GM12878 (cell line): ENCODE data around the gene MKNK1. TPM values are rescaled to one million over a fixed set of nuclear protein-coding genes. Genes with fewer than 3 reads are reported as not detected.

ENCODE experiments used
- ATAC-seq: fragments of 200-7000 bp; cut with Tn5 transposase; 3 replicates; pipeline ENCODE4 v1.9.1; 2020; ENCODE audit warnings: mild to moderate bottlenecking, moderate library complexity
- BruUV-seq: library from RNA; stranded (reverse); fragments of 400-500 nt; replicated peaks from 2 replicates; lab custom pipeline; 2021; lab: Mats Ljungman, UMichigan
- CTCF ChIA-PET: fragments of 300-600 bp; sonication (Branson Sonifier 250); formaldehyde crosslinking; extraction: SDS; loops from one replicate; lab custom pipeline; 2021; ENCODE audit warnings: inconsistent platforms; lab: Yijun Ruan, JAX
- POLR2A ChIA-PET: fragments of 350-600 bp; formaldehyde crosslinking; extraction: SDS; loops from one replicate; lab custom pipeline; 2021; ENCODE audit warnings: inconsistent platforms; lab: Charles Lee
- RAD21 ChIA-PET: fragments of 300-600 bp; sonication (Branson Sonifier 250); formaldehyde crosslinking; loops from one replicate; lab custom pipeline; 2023; ENCODE audit warnings: antibody characterized with exemption; ENCODE audit not compliant: unreplicated experiment; lab: Charles Lee
- SMC1A ChIA-PET: fragments of 300-600 bp; sonication (Branson Sonifier 250); formaldehyde crosslinking; loops from one replicate; lab custom pipeline; 2023; ENCODE audit not compliant: unreplicated experiment, uncharacterized antibody; lab: Charles Lee
- DNase-seq: peaks from one replicate; pipeline ENCODE4 v3.0.0-alpha.2; 2011; ENCODE audit warnings: low read depth, low spot score
- FAIRE-seq: peaks from 3 replicates; lab custom pipeline; 2011; peaks lifted over from hg19 to GRCh38; lab: Jason Lieb, UNC
- H2AFZ ChIP-seq: 2 replicates; pipeline ENCODE4 v1.6.0; 2011; ENCODE audit warnings: low read depth, low read length, control low read depth; ENCODE audit not compliant: control insufficient read depth
- H3K27ac ChIP-seq: 2 replicates; pipeline ENCODE4 v1.5.1; 2011; ENCODE audit warnings: control low read depth; ENCODE audit not compliant: control insufficient read depth, insufficient read depth
- H3K27me3 ChIP-seq, 2 experiments: replicated peaks in 1 of 2; 2 replicates each; pipeline versions ENCODE4 v1.6.0 to v1.6.1; 2011; ENCODE audit warnings: low read length in 1 of 2; ENCODE audit not compliant: control insufficient read depth in 2 of 2, insufficient read depth in 2 of 2
- H3K36me3 ChIP-seq, 2 experiments: 2 replicates each; pipeline ENCODE4 v1.5.1; 2011; ENCODE audit warnings: low read length in 1 of 2; ENCODE audit not compliant: control insufficient read depth in 2 of 2, insufficient read depth in 2 of 2
- H3K4me1 ChIP-seq: 2 replicates; pipeline ENCODE4 v1.6.1; 2011; ENCODE audit warnings: mild to moderate bottlenecking, low read length, moderate library complexity, mixed read lengths; ENCODE audit not compliant: control insufficient read depth, insufficient read depth
- H3K4me2 ChIP-seq: 2 replicates; pipeline ENCODE4 v1.6.0; 2011; ENCODE audit warnings: control low read depth; ENCODE audit not compliant: control insufficient read depth, insufficient read depth
- H3K4me3 ChIP-seq: fragments of 200-600 bp; sonication (generic); 2 replicates; pipeline ENCODE4 v1.5.1; 2016
- H3K79me2 ChIP-seq: 2 replicates; pipeline ENCODE4 v1.6.0; 2011; ENCODE audit warnings: low read length; ENCODE audit not compliant: control insufficient read depth, insufficient read depth
- H3K9ac ChIP-seq: 2 replicates; pipeline ENCODE4 v1.8.0; 2011; ENCODE audit warnings: low read length, control low read depth, mixed read lengths; ENCODE audit not compliant: control insufficient read depth, insufficient read depth
- H3K9me3 ChIP-seq: replicated peaks from 3 replicates; pipeline ENCODE4 v1.5.1; 2011; ENCODE audit warnings: mild to moderate bottlenecking, low read length; ENCODE audit not compliant: control insufficient read depth, insufficient read depth
- H4K20me1 ChIP-seq: 2 replicates; pipeline ENCODE4 v1.6.0; 2011; ENCODE audit not compliant: control insufficient read depth, insufficient read depth
- E4F1 ChIP-seq: fragments of 450-650 bp; IDR thresholded peaks from 2 replicates; pipeline ENCODE4 v1.6.1; 2018; ENCODE audit warnings: borderline replicate concordance, mild to moderate bottlenecking; ENCODE audit not compliant: partially characterized antibody
- HSF1 ChIP-seq: fragments of 150-350 bp; IDR thresholded peaks from 2 replicates; pipeline ENCODE4 v1.6.1; 2014; ENCODE audit warnings: mild to moderate bottlenecking, low read depth, low read length
- KLF5 ChIP-seq: fragments of 450-650 bp; IDR thresholded peaks from 2 replicates; pipeline ENCODE4 v1.6.1; 2014; ENCODE audit warnings: mild to moderate bottlenecking; ENCODE audit not compliant: partially characterized antibody
- NBN ChIP-seq: fragments of 450-650 bp; IDR thresholded peaks from 2 replicates; pipeline ENCODE4 v1.6.1; 2016
- PAX8 ChIP-seq: fragments of 450-650 bp; IDR thresholded peaks from 2 replicates; pipeline ENCODE4 v1.6.1; 2017; ENCODE audit warnings: mild to moderate bottlenecking, moderate library complexity
- SMC3 ChIP-seq: IDR thresholded peaks from 2 replicates; pipeline ENCODE4 v1.6.1; 2011; ENCODE audit warnings: low read length, improper control_type of control experiment, borderline replicate concordance
- ZNF274 ChIP-seq: IDR thresholded peaks from one replicate; pipeline ENCODE4 v1.8.0; 2011; ENCODE audit not compliant: insufficient read length, insufficient read depth
- ZNF592 ChIP-seq: fragments of 450-650 bp; IDR thresholded peaks from 2 replicates; pipeline ENCODE4 v1.6.1; 2017; ENCODE audit warnings: mild to moderate bottlenecking, moderate library complexity
- WGBS: methylation state at CpG from one replicate; pipeline ENCODE4 v1.1.6; 2016; ENCODE audit warnings: low lambda C conversion rate; ENCODE audit not compliant: insufficient replicate concordance, insufficient coverage; ENCODE audit errors: missing lambda C conversion rate; 5-methylcytosine and 5-hydroxymethylcytosine counted together
- in situ Hi-C: fragments of 300-500 bp; cut with MboI; formaldehyde crosslinking; loops from 9 replicates; pipeline ENCODE4 v1.14.3; 2018; ENCODE audit warnings: mixed read lengths
- intact Hi-C: fragments of 100-400 bp; cut with micrococcal nuclease; formaldehyde crosslinking; loops from one replicate; pipeline ENCODE4 v1.14.2; 2022; ENCODE audit not compliant: unreplicated experiment
- polyA plus RNA-seq, 11 experiments: library from polyadenylated mRNA; depleted of rRNA in 4 of 11; unstranded in 6 of 11; stranded (reverse) in 5 of 11; fragments of >200 nt; fragmentation: Nextera tagmentation in 4 of 11; fragmentation: Illumina TruSeq in 1 of 11; extraction: Ambion mirVana in 4 of 11; extraction: Trizol in 1 of 11; gene quantifications; 1 replicate in 1 of 11; 2 replicates in 10 of 11; pipeline versions ENCODE4 v1.2.1 to v1.2.3, GENCODE V29; 2011 to 2016; ENCODE audit warnings: inconsistent platforms in 2 of 11, missing spikeins in 2 of 11, low read depth in 1 of 11
- total RNA-seq, 4 experiments: library from RNA; depleted of rRNA in 3 of 4; stranded (reverse); fragments of >200 nt in 3 of 4; fragmentation: Illumina TruSeq in 1 of 4; extraction: Trizol in 1 of 4; gene quantifications; 2 replicates each; pipeline versions ENCODE4 v1.2.1 to v1.2.3, GENCODE V29; 2013 to 2021

MKNK1 gene
- total and polyA plus RNA-seq, 10 of the 15 experiments (the other 5 are each of a cell fraction or from before 2014, with no cell fraction given), result 13.7 to 29.9 (median 26.5) TPM

GRCh38 chr1:46576596-46576995 is 27.5 kb downstream of the MKNK1 start (continued):
- TF ChIP-seq ZNF592 (no peak), HSF1 (no peak), ZNF274 (no peak)

GRCh38 chr1:46575778-46576177 is 28.3 kb downstream of the MKNK1 start:
- Histone ChIP-seq H3K4me3 (no peak overlapping the region), H3K27me3 (no peaks in the 10 kb centered on the region), H3K36me3 (peaks cover 2 to 12% of the 10 kb centered on the region in 2 experiments; a peak in 3 of 4 replicates), H3K9me3 (no peaks in the 10 kb centered on the region), H3K79me2 (no peaks in the 10 kb centered on the region), H2AFZ (no peak overlapping the region), H3K4me1 (no peaks in the 10 kb centered on the region; the same call in 1 of the 2 replicates), H4K20me1 (no peaks in the 10 kb centered on the region), H3K9ac (no peak overlapping the region)
- intact Hi-C loops (no loop called here), in situ Hi-C loops (no loop called here)
- ATAC-seq, result no peak
- DNase-seq, result no peak
- 63% methylated on average over 3 of the region's 3 CpGs for WGBS
- ChIA-PET SMC1A (interaction anchor here (1.2 kb wide), 1 partner anchor 20 kb away, joined by 3 read pairs; no protein-coding TSS in a partner anchor), CTCF (interaction anchor here (0.9 kb wide), 1 partner anchor 73 kb away, joined by 5 read pairs; no protein-coding TSS in a partner anchor)
- TF ChIP-seq KLF5, result no peak
- TF ChIP-seq NBN, result no peak
- no peak for TF ChIP-seq PAX8
- no peak for TF ChIP-seq SMC3
- no peak for TF ChIP-seq E4F1
- TF ChIP-seq, all 136 proteins: peak for 0
- no TSS peak for BruUV-seq
- no peak for FAIRE-seq
- RAD21 ChIA-PET, result interaction anchor here (1.4 kb wide), 1 partner anchor 47 kb away, joined by 3 read pairs; no protein-coding TSS in a partner anchor
- POLR2A ChIA-PET, result no interaction called here
- no peak overlapping the region for H3K4me2 ChIP-seq
- no peak overlapping the region for H3K27ac ChIP-seq
